Forelimb muscle (tissue), 1 donor: ENCODE results near the gene CLDN11. TPM values are rescaled to one million over a fixed set of nuclear protein-coding genes. Genes with fewer than 3 reads are reported as not detected.

Experiments used
- DNase-seq: peaks from one replicate; pipeline ENCODE4 v3.0.0-alpha.2; 2013; ENCODE audit warnings: low read depth
- polyA plus RNA-seq: library from polyadenylated mRNA; unstranded; fragments of 120-200 nt; gene quantifications from one replicate; pipeline ENCODE4 v1.2.1, GENCODE V29; 2013; ENCODE audit not compliant: insufficient read length

Gene CLDN11
- polyA plus RNA-seq, 1 donor = 1.7 TPM

GRCh38 chr3:170470063-170471016 lies 51.7 kb downstream of the CLDN11 start:
- DNase-seq = no peak

GRCh38 chr3:170471149-170471548 lies 52.5 kb downstream of the CLDN11 start:
- no peak for DNase-seq

- no peak for DNase-seq
Observed at GRCh38 chr3:170473358-170473757, 54.7 kb downstream of the CLDN11 start.

- no peak for DNase-seq
Observed at GRCh38 chr3:170475092-170475685, 56.5 kb downstream of the CLDN11 start.

- DNase-seq = no peak
Observed at GRCh38 chr3:170476291-170476690, 57.6 kb downstream of the CLDN11 start.

GRCh38 chr3:170477395-170477794 lies 58.7 kb downstream of the CLDN11 start:
- DNase-seq = no peak

GRCh38 chr3:170480111-170480510 lies 61.4 kb downstream of the CLDN11 start:
- no peak for DNase-seq

GRCh38 chr3:170482199-170482598 lies 63.5 kb downstream of the CLDN11 start:
- no peak for DNase-seq

- no peak for DNase-seq
Observed at GRCh38 chr3:170483485-170484262, 65.0 kb downstream of the CLDN11 start.

Other genes starting within 250 kb of the CLDN11 start
- gene PHC3, start 237.1 kb upstream of the CLDN11 start, polyA plus RNA-seq = 18.4 TPM
- 17.6 TPM for gene PRKCI, start 196.4 kb upstream of the CLDN11 start, polyA plus RNA-seq
- 28.2 TPM for gene SKIL, start 61.2 kb upstream of the CLDN11 start, polyA plus RNA-seq
- gene SLC7A14, start 167.2 kb downstream of the CLDN11 start, polyA plus RNA-seq = 0.23 TPM